GM23338 (cell line): Measurements from ENCODE around the gene DESI2. TPM values are rescaled to one million over a fixed set of nuclear protein-coding genes. Genes with fewer than 3 reads are reported as not detected.

Experiments
- polyA plus RNA-seq: library from polyadenylated mRNA; unstranded; fragments of >200 nt; fragmentation: Nextera tagmentation; extraction: Ambion mirVana; gene quantifications from 2 replicates; pipeline ENCODE4 v1.2.1, GENCODE V29; 2016
- small RNA-seq: library from RNA; depleted of rRNA; stranded (forward); fragments of <200 nt; gene quantifications from one replicate; pipeline ENCODE3, GENCODE V24; 2014; ENCODE audit warnings: low replicate concordance
- total RNA-seq: library from RNA; depleted of rRNA; stranded (reverse); fragments of >200 nt; shearing (Covaris generic); gene quantifications from 2 replicates; pipeline ENCODE4 v1.2.3, GENCODE V29; 2014; rRNA removed

The DESI2 gene
- total and polyA plus RNA-seq, 2 experiments from 2014 or later, result 145 TPM

Small RNA genes lying within 50 kb of the gene (small RNA-seq; reads per million reads assigned to genes)
- not detected for gene AL451007.1

Other genes with a start within 250 kb of the DESI2 start
- gene ADSS2, start 201.2 kb upstream of the DESI2 start, total RNA-seq, result 93.9 and 101 TPM in 2 replicates
- 53.1 and 55.1 TPM in 2 replicates for gene ADSS2, start 201.2 kb upstream of the DESI2 start, polyA plus RNA-seq
- not detected in 2 replicates for gene CATSPERE, start 191.9 kb upstream of the DESI2 start, total RNA-seq
- gene CATSPERE, start 191.9 kb upstream of the DESI2 start, polyA plus RNA-seq, result 0.70 TPM in 1 of 2 replicates, not detected in the other
- 19.3 and 20.0 TPM in 2 replicates for gene COX20, start 182.5 kb downstream of the DESI2 start, total RNA-seq
- gene COX20, start 182.5 kb downstream of the DESI2 start, polyA plus RNA-seq, result 175 and 187 TPM in 2 replicates
- gene HNRNPU, start 211.4 kb downstream of the DESI2 start, total RNA-seq, result 630 and 687 TPM in 2 replicates
- gene HNRNPU, start 211.4 kb downstream of the DESI2 start, polyA plus RNA-seq, result 406 and 422 TPM in 2 replicates